GOT3 (cell line): ENCODE measurements around the gene COBL.

ENCODE experiments used
- DNase-seq: peaks from one replicate; lab custom pipeline; 2025; ENCODE audit warnings: mixed read lengths; lab: John Stamatoyannopoulos, UW

COBL gene

DNA sequence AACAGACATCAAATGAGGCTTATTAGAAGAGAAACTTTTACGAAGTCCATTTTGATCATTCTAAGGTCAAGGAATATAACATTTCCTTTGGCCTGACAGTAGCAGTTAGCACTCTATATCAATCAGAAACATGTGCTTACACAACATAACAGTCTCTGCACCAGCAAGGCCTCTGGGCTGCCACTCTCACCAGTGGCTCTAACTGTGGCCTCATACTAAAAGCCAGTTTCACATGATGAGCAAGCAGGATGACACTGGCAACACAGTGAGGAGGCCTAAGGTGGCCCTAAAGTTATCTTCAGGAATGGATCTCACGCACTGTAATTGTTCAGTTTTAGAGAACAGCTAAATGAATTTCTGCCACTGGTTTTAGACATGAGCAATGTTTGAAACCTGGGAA lies 126.8 kb downstream of the COBL start:
- DNase-seq = no peak

DNA sequence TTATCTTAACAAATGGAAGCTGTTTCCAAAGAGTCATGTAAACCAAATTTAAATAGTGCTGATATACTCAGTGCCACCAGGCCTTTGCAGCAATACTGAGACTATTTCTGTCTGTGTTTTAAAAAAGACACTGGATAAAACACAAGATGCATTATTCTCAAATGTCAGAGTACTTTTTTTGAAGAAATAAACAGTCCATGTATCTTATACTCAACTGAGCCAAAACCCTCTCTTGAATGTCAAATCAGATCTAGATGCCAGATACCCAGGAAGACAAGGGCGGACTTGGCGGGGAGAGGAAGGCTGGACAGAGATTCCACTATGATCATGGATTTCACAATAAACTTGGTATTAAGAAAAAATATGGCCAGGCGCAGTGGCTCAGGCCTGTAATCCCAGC lies 127.6 kb downstream of the COBL start:
- DNase-seq = no peak

DNA sequence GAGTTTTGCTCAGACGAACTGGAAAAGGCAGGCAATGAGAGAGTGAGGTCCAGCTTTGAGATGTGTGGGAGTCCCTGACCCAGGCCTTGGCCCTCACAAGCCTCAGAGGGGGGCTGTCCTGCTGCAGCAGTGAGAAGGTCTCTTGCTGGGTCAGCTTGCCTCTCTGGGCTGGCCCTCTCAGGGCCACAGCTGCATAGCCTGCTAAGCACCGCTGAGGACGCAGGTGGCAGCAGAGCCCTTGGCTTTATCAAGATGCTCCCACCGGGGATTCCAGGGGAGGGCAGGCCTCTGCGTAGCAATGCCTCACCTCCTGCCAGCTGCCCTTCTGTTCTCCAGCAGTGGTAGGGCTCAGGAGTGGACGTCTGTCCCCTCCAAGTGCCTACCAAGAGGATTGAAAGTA lies 128.7 kb downstream of the COBL start:
- DNase-seq = no peak

GRCh38 chr7:51186531-51186930 lies 130.1 kb downstream of the COBL start:
- no peak for DNase-seq

GRCh38 chr7:51182636-51183166 lies 133.9 kb downstream of the COBL start:
- no peak for DNase-seq

- no peak for DNase-seq
Measured at GRCh38 chr7:51180092-51180491, 136.5 kb downstream of the COBL start.

GRCh38 chr7:51175992-51176388 lies 140.6 kb downstream of the COBL start:
- DNase-seq = no peak

GRCh38 chr7:51175316-51175991 lies 141.2 kb downstream of the COBL start:
- DNase-seq = no peak

DNA sequence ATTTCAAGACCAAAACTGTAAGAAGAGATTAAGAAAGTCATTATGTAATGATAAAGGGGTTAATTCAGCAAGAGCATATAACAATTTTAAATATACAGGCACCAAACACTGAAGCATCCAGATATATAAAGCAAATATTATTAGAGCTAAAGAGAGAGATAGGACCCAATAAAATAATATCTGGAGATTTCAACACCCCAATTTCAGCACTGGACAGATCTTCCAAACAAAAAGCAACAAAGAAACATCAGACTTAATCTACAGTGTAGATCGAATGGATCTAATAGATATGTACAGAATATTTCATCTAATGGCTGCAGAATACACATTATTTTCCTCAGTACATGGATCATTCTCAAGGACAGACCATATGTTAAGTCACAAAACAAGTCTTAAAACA lies 151.3 kb downstream of the COBL start:
- DNase-seq = no peak

DNA sequence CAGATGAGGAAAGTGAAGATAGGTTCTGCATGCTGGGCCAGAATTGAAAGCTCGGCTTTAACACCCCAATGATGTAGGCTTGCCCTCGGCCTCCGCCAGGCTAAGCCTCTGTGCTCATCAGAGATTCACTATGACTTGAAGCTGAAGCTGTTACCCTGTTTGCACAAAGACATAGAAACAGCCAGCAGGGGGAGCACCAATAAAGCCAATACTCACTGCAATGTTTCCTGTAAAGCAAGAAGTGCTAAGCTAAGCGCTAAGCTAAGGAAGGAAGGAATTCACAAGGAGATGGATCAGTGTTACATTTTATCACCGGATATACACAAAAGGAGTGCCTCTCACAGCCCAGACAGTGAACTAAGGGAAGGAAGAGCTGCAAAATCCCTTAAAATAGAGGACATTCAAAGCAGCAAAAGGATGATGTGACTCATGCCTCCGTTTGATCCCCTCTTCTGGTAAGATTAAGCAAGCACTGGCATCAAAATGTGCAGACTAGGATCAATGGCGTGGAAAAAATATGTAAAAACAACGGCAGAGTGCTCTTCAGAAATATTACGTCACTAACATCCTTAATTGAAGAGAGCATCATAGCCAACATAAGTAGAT lies 153.8 kb downstream of the COBL start:
- peak; percentile 72 for DNase-seq

DNA sequence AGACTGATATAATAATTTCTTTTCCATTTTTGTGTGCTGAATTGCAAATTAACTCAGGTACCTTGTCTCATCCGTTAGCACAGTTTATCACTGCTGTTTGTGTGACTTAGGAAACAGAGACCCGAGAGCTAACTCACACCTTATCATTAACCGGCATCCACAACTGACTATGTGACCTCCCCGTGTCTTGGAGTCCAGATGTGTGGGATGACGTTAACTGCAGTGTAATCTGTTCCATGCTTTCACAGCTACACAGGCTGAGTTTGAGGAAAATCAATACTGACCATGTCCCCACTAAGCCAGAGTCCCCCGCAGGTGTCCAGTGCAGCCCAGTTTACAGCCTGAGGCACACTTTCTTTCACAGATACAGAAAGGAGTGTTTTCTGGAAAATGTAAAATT lies 154.7 kb downstream of the COBL start:
- DNase-seq = no peak

DNA sequence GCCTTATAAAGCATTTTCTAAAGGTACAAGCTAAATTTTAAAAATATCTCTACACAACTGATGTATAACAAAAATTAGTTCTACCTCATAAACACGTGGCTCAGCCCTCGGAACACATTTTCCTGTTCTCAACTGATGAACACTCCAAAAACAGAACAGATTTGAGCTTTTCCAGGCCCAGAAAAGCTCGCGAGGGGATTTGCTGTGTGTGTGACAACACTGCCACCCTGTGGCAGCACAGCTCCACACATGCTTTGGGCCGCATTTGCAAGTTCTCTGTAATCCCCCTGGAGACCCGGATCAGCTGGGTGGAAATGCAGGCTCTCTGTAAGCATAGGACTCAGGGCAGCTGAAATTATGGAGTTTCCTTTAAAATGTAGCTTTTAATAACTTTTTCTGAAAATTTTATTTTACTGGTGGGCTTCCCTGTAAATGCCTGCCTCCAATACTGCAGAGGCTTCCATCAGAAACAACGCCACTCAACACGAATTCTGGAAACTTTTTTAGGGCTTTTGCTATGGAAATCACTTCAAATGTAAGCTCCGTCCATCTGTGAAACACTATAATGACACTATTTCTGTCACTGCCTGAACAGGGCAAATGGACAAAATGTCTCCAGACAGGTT lies 155.5 kb downstream of the COBL start:
- peak; percentile 38 for DNase-seq

GRCh38 chr7:51160411-51160810 lies 156.2 kb downstream of the COBL start:
- no peak for DNase-seq

GRCh38 chr7:51158742-51159445 lies 157.7 kb downstream of the COBL start:
- DNase-seq = no peak

GRCh38 chr7:51158211-51158610 lies 158.4 kb downstream of the COBL start:
- no peak for DNase-seq

GRCh38 chr7:51154201-51154600 lies 162.4 kb downstream of the COBL start:
- no peak for DNase-seq

- DNase-seq = no peak
Measured at GRCh38 chr7:51152706-51153200, 163.9 kb downstream of the COBL start.

GRCh38 chr7:51151455-51151854 lies 165.2 kb downstream of the COBL start:
- DNase-seq = no peak

DNA sequence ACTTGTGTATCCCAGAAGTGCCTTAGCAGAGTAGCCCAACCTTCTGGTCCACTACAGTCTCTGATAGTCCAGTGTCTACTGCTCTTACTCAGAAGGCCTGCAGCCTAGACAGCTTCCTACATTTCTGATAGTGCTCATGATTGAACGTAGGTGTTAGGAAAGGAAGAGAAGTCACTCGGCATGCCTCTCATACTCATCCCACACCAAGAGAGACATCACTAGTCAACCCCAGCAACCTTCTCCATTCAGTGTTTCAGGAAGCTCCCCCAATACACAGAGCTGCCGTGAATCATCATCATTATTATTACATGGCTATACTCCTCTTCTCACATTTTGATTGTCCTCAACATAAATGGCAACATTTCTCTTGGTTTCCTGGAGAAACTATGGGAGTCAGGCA lies 166.4 kb downstream of the COBL start:
- no peak for DNase-seq

- DNase-seq = no peak
Measured at GRCh38 chr7:51148216-51148615, 168.4 kb downstream of the COBL start.

- DNase-seq = no peak
Measured at GRCh38 chr7:51146816-51147586, 169.6 kb downstream of the COBL start.

DNA sequence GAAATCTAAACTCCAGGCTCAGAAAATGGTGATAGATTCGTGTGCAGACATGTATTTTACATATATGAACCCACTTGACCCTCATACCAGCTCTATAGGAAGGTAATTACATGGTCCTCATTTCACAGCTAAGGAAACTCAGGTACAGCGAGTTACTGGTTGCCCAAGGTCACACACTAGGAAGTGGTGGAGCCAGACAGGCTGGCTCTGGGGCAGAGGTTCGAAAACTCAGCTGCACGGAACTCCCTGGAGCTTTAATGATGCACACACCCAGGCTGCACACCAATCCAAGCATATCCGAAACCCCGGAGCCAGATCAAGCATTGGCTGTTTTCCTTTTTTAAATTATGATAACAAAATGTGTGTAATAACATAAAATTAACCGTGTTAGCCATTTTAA lies 172.4 kb downstream of the COBL start:
- DNase-seq = no peak
